ENCODE data around the gene KIAA1549. TPM values are rescaled to one million over a fixed set of nuclear protein-coding genes. Genes with fewer than 3 reads are reported as not detected.

The KIAA1549 gene
- total and polyA plus RNA-seq, 2 of the 4 experiments (the other 2 are of a cell fraction), result 1.3 to 3.3 TPM

DNA sequence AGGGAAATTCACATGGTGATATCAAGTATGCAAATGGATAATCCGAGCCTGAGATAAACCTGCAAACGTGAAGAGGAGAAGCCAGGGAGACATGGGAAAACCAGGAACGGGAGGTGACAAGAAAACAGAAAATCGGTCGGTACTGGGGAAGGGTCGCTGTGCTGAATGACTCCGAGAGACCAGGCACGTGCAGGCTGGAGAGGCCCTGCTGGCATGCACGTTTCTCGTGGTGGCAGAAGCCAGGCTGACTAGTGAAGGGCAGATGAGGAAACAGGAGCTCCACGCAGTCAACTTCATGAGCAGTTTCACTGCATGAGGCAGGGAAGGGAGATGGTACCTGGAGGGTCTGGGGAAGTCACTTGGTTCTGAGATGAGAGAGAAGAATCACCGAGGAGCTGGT, 48.3 kb downstream of the KIAA1549 start:
- BruUV-seq (replicated peaks), result no TSS peak
- 85% methylated on average over 9 of the region's 12 CpGs; no CpG with 5 or more reads in 1 of the 2 experiments for WGBS, 2 experiments (ENCODE audit: extremely low coverage in 2 of 2, insufficient read length in 1 of 2)
- Histone ChIP-seq H4K20me1 (ENCODE audit: insufficient read depth, low read length) (0 out of 2 replicates have a peak, but pooled peaks cover 5% of the 10 kb centered on the region), H4K5ac (ENCODE audit: low read depth, low read length) (no peak overlapping the region), H3K18ac (ENCODE audit: low read depth, low read length) (no peak overlapping the region), H3K9me1 (ENCODE audit: insufficient read depth, low read length) (no peaks in the 10 kb centered on the region), H3K9ac (ENCODE audit: low read depth, low read length) (no peak overlapping the region), H3K27ac (ENCODE audit: insufficient read depth, low read length) (no peak overlapping the region), H3K4me2 (ENCODE audit: low read depth, low read length) (no peak overlapping the region), H2BK5ac (ENCODE audit: low read depth, low read length, poor library complexity, severe bottlenecking) (no peak overlapping the region), H3K14ac (replicated peaks; ENCODE audit: low read depth, low read length) (no peak overlapping the region), H2AK9ac (replicated peaks; ENCODE audit: low read depth, low read length, poor library complexity) (no peak overlapping the region), H3K27me3 (ENCODE audit: control insufficient read depth, insufficient read depth, low read length) (no peaks in the 10 kb centered on the region), H4K91ac (ENCODE audit: insufficient read depth, low read depth, low read length) (no peak overlapping the region), H3K36me3 (ENCODE audit: control insufficient read depth, insufficient read depth, low read length) (no peaks in the 10 kb centered on the region), H3K4me3 (ENCODE audit: insufficient read depth, low read depth, low read length) (no peak overlapping the region), H2BK15ac (ENCODE audit: low read depth, low read length) (no peak overlapping the region), H4K8ac (ENCODE audit: low read depth in 2 of 2, low read length in 2 of 2) (no peak overlapping the region), H3K79me1 (ENCODE audit: low read depth in 1 of 2, low read length in 2 of 2) (peaks cover 5 to 7% of the 10 kb centered on the region in 2 experiments; a peak in 2 of 4 replicates), H2AK5ac (ENCODE audit: low read depth, low read length) (no peak overlapping the region), H2BK20ac (ENCODE audit: low read depth, low read length) (no peak overlapping the region), H3K4ac (ENCODE audit: low read depth, low read length) (no peak overlapping the region), H2BK120ac (ENCODE audit: low read depth, low read length) (no peak overlapping the region), H3K4me1 (ENCODE audit: control insufficient read depth, insufficient read depth, low read length) (peaks cover 7% of the 10 kb centered on the region), H3K56ac (ENCODE audit: extremely low read depth, insufficient read depth, low read length) (no peak overlapping the region), H3K23ac (ENCODE audit: low read depth, low read length) (no peak overlapping the region), H2AFZ (replicated peaks; ENCODE audit: low read length, poor library complexity) (no peak overlapping the region), H3K9me3 (ENCODE audit: control insufficient read depth, insufficient read depth, low read length) (no peaks in the 10 kb centered on the region)
- CTCF ChIA-PET, result interaction anchor here (0.5 kb wide), 1 partner anchor 433 kb away, joined by 3 read pairs; no protein-coding TSS in a partner anchor
- in situ Hi-C loops (cut with MboI; ENCODE audit: low sequenced_read_pairs), result no loop called here
- POLR2A ChIA-PET (ENCODE audit: unreplicated experiment), result no interaction called here
- ATAC-seq (ENCODE audit: low read depth) (no peak), DNase-seq (no peak)
- intact Hi-C loops (cut with micrococcal nuclease), result no loop called here
- dilution Hi-C loops (cut with HindIII; ENCODE audit: low sequenced_read_pairs, unreplicated experiment), result no loop called here
- no peak for TF ChIP-seq MXI1 (IDR thresholded peaks at IDR 0.05; ENCODE audit: borderline replicate concordance, low read depth, low read length)
- TF ChIP-seq, protein P1, sequence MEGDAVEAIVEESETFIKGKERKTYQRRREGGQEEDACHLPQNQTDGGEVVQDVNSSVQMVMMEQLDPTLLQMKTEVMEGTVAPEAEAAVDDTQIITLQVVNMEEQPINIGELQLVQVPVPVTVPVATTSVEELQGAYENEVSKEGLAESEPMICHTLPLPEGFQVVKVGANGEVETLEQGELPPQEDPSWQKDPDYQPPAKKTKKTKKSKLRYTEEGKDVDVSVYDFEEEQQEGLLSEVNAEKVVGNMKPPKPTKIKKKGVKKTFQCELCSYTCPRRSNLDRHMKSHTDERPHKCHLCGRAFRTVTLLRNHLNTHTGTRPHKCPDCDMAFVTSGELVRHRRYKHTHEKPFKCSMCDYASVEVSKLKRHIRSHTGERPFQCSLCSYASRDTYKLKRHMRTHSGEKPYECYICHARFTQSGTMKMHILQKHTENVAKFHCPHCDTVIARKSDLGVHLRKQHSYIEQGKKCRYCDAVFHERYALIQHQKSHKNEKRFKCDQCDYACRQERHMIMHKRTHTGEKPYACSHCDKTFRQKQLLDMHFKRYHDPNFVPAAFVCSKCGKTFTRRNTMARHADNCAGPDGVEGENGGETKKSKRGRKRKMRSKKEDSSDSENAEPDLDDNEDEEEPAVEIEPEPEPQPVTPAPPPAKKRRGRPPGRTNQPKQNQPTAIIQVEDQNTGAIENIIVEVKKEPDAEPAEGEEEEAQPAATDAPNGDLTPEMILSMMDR (conservative IDR thresholded peaks at IDR 0.05; ENCODE audit: low read depth, low read length), result no peak
- TF ChIP-seq, protein P2, sequence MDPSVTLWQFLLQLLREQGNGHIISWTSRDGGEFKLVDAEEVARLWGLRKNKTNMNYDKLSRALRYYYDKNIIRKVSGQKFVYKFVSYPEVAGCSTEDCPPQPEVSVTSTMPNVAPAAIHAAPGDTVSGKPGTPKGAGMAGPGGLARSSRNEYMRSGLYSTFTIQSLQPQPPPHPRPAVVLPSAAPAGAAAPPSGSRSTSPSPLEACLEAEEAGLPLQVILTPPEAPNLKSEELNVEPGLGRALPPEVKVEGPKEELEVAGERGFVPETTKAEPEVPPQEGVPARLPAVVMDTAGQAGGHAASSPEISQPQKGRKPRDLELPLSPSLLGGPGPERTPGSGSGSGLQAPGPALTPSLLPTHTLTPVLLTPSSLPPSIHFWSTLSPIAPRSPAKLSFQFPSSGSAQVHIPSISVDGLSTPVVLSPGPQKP (IDR thresholded peaks at IDR 0.05; ENCODE audit: borderline replicate concordance, low read depth, low read length), result no peak
- no peak for TF ChIP-seq RCOR1 (IDR thresholded peaks at IDR 0.05; ENCODE audit: insufficient replicate concordance, low read length)
- TF ChIP-seq RFX5 (IDR thresholded peaks at IDR 0.05; ENCODE audit: low read depth, low read length), result no peak
- TF ChIP-seq, protein P3, sequence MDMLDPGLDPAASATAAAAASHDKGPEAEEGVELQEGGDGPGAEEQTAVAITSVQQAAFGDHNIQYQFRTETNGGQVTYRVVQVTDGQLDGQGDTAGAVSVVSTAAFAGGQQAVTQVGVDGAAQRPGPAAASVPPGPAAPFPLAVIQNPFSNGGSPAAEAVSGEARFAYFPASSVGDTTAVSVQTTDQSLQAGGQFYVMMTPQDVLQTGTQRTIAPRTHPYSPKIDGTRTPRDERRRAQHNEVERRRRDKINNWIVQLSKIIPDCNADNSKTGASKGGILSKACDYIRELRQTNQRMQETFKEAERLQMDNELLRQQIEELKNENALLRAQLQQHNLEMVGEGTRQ (IDR thresholded peaks at IDR 0.05; ENCODE audit: low read depth, low read length), result no peak
- TF ChIP-seq FOS (IDR thresholded peaks at IDR 0.05; ENCODE audit: low read depth, low read length), result no peak
- no peak for TF ChIP-seq MAFK (IDR thresholded peaks at IDR 0.05; ENCODE audit: low read depth, low read length)
- no peak for TF ChIP-seq CHD1 (IDR thresholded peaks at IDR 0.05; ENCODE audit: low read depth, low read length)
- no peak for TF ChIP-seq NFE2L2 (IDR thresholded peaks at IDR 0.05; ENCODE audit: low read depth, low read length)
- TF ChIP-seq RAD21 (IDR thresholded peaks at IDR 0.05; ENCODE audit: low read length), result no peak
- TF ChIP-seq BHLHE40 (IDR thresholded peaks at IDR 0.05; ENCODE audit: low read depth, low read length), result no peak
- TF ChIP-seq POLR2A (IDR thresholded peaks at IDR 0.05; ENCODE audit: low read depth, low read length), result no peak
- TF ChIP-seq MAZ (IDR thresholded peaks at IDR 0.05; ENCODE audit: borderline replicate concordance, low read depth, low read length), result no peak
- TF ChIP-seq SMC3 (IDR thresholded peaks at IDR 0.05; ENCODE audit: low read depth, low read length), result no peak
- no peak for TF ChIP-seq CEBPB (IDR thresholded peaks at IDR 0.05; ENCODE audit: low read depth, low read length)
